Anterior cingulate cortex (tissue), 58 donors: ENCODE data around the gene TNK1.

Experiments
- DNase-seq, 58 donors: peaks; one replicate each; lab custom pipeline; 2025; lab: John Stamatoyannopoulos, UW

Gene TNK1

GRCh38 chr17:7388856-7389255, 8.0 kb downstream of the TNK1 start:
- DNase-seq, result no peak

- no peak for DNase-seq
Measured at GRCh38 chr17:7389924-7390910, 9.3 kb downstream of the TNK1 start.

- no peak for DNase-seq
Measured at GRCh38 chr17:7391307-7391706, 10.4 kb downstream of the TNK1 start.

DNA sequence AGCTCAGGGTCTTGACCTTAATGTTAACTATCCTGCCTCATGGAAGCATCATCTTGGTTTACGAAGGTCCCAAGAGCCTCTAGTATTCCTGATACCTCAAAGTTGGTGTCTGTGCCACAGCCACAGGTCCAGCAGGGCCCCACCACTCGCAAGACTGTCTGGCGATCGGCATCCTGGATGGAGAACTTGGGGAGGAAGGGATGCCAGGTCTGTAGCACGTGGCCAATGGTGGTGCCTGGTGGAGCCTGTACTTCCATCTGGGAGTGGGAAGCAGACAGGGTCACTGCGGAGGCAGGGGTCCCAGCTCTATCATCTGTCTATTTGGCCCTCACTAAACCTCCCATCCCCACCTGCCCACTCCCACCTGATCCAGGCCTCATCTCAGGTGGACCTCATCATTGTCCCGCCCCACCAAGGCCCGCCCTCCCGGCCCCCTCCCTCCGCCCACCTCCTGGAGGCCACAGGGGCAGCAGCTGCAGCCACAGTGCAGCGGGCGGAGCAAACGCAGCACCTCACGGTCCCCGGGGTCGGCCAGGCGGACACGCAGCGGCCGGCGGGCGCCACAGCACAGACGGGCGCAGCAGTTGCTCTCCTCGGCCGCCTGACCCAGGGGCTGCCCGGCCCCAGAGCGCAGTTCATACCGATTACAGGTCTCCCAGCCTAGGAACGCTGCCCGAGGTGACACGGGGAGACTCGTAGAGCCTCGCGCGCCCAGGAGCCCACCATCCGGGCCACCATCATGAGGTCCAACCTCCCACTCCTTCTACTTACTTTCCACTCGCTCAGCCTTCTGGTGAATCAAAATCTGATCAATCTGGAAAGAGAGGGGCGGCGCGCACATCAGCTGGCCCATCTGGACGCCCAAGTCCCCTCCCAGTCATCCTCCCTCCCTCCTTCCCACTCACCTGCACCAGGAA, 12.1 kb downstream of the TNK1 start:
- DNase-seq, result no peak

DNA sequence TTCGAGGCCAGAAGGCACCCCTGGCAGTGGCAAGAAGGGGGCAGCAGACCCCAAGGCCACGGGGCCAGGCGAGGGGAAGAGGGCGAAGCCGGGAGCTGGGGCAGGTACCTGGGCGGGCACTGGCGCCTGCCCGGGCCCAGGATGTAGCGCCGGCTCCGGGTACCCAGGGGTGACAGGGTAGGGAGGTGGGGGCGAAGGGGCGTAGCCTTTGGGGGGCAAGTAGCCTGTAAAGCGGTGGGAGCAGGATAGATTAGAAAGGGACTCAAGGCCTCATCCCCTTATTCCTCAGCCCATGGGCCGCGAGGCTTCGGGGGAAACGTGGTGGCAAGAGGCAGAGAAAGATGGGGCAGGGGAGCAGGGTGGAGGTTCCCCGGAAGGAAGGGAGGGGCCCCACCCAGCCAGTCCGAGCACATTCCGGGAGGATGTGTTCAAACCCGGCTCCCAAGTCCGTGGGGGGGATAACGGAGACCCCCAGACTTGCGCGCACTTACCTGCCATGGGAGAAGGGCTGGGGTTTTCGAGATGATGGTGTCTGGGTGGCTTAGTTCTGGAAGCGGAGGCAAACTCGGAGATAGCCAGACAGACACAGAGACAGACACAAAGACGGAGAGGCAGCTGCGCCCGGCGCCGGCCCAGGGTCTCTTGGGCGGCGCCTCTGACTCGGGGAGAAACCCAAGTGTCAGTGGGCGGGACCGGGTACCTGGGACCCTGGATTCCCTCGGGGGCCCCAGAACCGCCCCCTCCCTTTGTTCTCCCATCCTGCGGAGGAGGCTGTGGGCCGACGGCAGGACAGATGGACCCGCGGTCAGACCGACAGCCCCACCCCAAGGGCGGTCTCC, 12.9 kb downstream of the TNK1 start:
- DNase-seq, result peak in 2 of 58 donors; percentile 27 to 56

- peak; percentile 36 to 89 (median 76) for DNase-seq
Measured at GRCh38 chr17:7394452-7395191, 13.7 kb downstream of the TNK1 start, which contains the start of gene PLSCR3. Gene PLSCR3, minus strand, starts transcription at chr17:7394525. Its CDS starts 415 bp downstream, at chr17:7394110.

- DNase-seq, result no peak
Measured at GRCh38 chr17:7396147-7396546, 15.3 kb downstream of the TNK1 start.

DNA sequence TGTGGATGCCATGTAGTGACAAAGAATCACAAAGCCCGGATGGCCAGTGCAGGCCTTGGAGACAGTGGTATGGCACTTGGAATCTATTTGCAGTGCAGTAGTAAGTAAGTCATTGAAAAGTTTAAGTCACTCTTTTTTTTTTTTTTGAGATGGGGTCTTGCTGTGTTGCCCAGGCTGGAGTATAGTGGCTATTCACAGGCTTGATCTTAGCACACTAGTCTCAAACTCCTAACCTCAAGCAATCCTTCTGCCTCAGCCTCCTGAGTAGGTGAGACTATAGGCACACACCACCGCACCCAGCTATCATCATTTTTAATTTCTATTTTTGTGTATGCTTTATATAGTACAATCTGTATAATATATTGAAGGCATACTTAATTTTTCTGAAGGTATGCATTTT, 17.7 kb downstream of the TNK1 start:
- DNase-seq, result no peak

DNA sequence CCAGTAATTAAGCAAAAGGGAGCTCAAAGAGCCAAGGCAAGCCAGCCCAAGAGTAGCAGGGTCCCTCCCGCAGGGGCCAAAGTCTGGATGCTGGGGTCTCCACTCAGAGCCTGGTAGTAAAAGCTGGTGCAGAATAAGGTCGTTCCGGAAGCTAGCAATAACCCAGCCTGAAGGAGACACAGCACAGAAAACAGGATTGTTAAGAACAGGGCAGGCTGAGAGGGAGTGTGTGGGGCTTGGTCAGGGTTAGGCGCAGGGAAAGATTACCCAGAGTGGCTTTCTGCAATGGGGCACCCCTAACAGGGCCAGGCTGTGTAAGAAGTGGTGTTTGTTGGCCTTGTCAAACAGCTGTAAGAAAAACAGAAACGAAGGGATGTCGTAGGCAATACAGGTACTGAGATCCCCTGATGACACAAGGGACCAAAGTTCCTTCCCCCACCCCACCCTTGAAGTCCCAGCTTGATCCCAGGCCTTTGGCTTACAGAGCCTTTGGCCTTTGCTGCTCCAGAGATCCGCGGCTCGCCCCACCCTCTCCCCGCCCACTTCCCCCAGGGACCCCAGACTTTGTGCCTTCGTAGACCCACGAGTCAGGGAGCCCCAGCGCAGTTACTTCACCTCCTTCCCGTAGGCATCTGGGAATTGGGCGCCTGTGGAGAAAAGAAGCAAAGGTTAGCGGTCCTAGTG, 22.3 kb downstream of the TNK1 start:
- peak in 3 of 58 donors; percentile 51 to 62 (median 54) for DNase-seq

- DNase-seq, result peak in 2 of 58 donors; percentile 77 to 88
Measured at GRCh38 chr17:7403727-7403976, 22.8 kb downstream of the TNK1 start.

DNA sequence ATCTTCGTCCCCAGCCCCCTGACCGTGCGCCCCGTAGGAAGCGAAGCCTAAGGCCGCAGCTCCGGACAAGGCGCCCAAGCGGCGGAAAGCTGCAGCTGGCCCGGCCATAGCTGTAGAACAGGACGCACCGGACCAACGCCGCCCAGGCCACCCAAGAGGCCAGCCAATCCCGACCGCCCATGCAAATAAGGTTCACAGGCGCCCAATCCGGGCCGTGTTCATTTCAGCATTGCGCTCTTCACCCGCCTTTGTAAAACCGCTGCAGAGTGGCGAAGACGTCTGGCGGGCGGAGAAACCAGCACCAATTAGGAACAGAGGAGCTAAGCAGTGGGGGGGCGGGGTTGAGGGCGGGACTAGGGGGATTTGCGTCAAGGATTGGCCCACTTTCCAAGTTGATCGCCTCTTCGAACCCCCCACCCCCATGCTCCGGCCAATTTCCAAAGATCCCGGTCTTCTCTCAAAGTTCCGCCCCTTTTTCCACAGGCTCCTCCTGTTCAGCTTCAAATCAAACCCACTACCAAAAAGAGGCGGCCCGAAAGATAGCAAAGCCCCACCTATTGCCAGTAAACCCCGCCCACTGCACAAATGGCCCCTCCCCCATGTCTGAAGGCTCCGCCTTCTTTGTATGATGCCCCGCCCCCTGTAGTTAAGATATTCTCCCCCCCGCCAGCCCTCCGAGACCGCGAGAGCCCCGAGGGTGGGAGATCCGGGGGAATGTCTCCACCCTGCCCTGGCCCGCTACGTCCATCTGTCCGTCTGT, 23.3 kb downstream of the TNK1 start, which contains the start of gene TMEM256:
Gene TMEM256, minus strand, starts transcription at position 121 of the 760 bp plus-strand sequence. Its CDS starts 13 bp downstream, at position 108.
- peak; percentile 88 to 100 (median 99) for DNase-seq

GRCh38 chr17:7404737-7405349, 24.0 kb downstream of the TNK1 start:
- peak in 26 of 58 donors; percentile 47 to 94 (median 82) for DNase-seq

- DNase-seq, result peak in 21 of 58 donors; percentile 9 to 60 (median 40)
Measured at GRCh38 chr17:7405350-7406234, 24.7 kb downstream of the TNK1 start.

- peak in 2 of 58 donors; percentile 7 to 21 for DNase-seq
Measured at GRCh38 chr17:7406235-7406825, 25.4 kb downstream of the TNK1 start.

GRCh38 chr17:7407082-7407481, 26.2 kb downstream of the TNK1 start:
- DNase-seq, result no peak
